ENCODE data around the gene SFTPB.

The SFTPB gene

DNA sequence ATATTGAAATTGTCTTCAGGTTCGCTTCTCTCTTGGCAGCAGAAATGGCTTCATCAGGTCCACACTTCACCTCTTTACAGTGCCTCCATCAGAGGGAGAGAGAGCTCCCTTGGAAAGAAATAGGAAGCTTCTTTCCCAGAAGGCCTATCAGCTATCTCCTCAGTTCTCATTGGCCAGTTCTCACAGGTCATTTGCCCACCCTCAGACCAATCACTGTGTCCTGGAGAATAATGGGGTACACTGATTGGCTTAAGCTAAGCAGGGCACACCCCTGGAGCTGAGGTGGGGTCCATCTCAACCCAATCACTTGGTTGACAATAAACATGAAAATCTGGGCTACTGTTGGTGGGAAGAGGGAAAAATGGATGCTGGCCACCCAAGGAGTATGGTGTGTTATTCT is 31.3 kb upstream of the SFTPB start:
- DNase-seq: no peak

GRCh38 chr2:85698880-85699254 is 30.9 kb upstream of the SFTPB start:
- no peak for DNase-seq

DNA sequence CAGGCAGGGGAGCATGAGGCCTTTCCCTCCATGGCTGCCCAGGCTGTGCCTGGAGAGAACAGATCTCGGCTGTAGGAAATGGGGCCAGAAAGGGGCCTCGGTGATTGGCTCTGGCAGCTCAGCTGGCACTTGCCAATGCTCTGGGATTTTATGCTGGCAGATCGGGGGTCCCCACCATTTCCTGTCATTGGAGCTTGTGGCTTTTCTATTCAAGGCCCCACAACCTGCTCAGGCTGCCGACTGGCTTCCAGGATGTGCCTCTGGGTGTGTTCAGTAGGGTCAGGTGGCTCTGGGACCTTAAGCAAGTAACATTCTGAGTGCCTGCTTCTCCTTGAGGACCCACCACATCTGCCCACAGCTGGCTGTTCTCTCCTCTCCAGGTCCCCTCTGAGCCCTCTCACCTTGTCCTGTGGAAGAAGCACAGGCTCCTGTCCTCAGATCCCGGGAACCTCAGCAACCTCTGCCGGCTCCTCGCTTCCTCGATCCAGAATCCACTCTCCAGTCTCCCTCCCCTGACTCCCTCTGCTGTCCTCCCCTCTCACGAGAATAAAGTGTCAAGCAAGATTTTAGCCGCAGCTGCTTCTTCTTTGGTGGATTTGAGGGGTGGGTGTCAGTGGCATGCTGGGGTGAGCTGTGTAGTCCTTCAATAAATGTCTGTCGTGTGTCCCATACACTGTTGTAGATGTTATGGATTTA is 30.3 kb upstream of the SFTPB start:
- DNase-seq: no peak

DNA sequence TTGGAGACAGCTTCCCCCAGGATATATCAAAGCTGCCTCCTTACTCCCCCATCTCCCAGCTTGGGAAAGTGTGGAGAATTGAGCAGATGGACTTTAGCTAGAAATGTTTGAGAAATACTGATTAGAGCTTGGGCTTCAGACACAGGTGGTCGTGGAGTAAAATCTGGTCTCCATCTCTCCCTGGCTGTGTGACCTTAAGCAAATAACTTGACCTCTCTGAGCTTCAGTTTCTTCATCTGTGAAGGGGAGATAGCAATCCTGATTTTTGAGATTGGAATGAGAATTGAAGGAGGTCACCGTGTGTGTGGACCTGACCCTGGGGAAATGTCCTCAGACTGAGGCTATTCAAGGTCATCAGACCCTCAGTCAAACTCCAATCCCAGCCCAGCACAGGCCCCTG is 29.7 kb upstream of the SFTPB start:
- DNase-seq: no peak

DNA sequence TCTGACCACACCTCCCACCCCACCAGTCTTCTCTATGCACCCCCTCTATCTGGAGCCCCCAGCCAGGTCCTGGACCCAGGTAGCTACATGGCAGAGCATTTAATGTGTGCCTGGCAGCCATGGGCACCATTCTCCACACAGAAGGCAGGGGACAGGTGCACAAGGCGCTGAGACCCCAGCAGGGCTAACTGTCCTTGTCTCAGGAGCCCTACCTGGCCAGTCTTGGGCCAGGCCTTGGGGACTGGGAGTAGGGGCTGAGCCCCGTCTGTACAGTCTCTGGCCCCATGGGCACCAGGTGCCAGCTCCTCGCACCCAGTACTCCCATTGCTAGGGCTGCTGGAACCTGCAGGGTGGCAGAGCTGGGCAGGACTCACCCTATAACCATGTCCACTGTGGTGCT is 29.1 kb upstream of the SFTPB start:
- DNase-seq: no peak

DNA sequence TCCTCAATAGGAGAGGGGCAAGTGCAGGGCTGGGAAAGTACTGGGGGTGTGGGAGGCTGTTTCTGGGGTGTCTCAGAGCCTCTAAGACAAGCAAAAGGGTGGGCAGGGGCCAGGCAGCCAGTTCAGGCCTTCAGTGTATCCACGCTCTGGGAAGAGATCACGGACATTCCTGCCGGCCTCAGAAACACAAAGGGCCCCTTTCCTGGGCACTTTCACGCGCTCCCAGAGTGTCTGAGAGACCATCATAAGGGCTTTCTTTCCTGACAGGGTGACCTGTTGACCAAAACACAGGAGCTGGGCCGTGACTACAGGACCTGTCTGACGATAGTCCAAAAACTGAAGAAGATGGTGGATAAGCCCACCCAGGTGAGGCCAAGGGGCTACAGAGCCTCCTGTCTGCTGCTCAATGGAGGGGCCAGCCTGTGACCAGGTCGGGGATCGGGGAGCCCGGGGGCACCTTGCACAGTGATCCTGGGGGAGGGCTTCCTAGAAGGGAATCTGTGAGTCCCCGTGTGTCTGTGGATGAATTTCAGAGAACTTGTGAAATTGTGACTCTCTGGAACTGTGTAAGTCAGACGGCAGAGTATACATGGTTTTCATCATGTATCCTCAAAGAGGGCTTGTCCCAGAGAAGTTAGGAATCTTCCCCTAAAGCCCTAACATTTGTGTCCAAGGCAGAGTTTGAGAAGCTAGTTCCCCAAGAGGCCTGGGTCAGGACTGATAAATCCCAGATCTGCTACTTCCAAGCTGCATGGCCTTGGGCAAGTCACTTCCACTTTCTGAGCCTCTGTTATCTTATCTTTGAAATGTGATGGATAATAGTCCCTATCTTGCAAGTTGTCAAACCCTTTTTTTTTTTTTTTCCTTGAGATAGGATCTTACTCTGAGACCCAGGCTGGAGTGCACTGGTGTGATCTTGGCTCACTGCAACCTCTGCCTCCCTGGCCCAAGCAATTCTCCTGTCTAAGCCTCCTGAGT is 28.0 kb upstream of the SFTPB start:
- DNase-seq: no peak

DNA sequence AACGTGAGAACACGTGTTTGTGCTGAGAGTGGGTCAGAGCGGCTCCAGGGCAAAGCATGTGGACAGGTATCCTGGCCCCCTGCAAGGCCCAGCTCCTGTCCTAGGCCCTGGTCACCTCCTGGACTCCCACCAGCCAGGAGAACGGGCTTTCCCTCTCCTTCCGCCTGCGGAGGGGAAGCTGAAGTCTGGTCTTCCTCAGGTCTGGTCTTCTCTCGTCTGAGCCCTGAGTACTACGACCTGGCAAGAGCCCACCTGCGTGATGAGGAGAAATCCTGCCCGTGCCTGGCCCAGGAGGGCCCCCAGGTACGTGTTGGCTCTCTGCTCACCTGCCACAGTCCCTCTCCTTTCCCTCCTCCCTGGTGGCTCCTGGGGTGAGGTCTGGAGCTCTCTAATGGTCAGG is 27.1 kb upstream of the SFTPB start:
- DNase-seq: no peak

GRCh38 chr2:85694052-85695025 is 26.3 kb upstream of the SFTPB start, which contains the start of gene GNLY:
Gene GNLY, plus strand, starts transcription at chr2:85694358. Its CDS starts 61 bp downstream, at chr2:85694419.
- DNase-seq: no peak

DNA sequence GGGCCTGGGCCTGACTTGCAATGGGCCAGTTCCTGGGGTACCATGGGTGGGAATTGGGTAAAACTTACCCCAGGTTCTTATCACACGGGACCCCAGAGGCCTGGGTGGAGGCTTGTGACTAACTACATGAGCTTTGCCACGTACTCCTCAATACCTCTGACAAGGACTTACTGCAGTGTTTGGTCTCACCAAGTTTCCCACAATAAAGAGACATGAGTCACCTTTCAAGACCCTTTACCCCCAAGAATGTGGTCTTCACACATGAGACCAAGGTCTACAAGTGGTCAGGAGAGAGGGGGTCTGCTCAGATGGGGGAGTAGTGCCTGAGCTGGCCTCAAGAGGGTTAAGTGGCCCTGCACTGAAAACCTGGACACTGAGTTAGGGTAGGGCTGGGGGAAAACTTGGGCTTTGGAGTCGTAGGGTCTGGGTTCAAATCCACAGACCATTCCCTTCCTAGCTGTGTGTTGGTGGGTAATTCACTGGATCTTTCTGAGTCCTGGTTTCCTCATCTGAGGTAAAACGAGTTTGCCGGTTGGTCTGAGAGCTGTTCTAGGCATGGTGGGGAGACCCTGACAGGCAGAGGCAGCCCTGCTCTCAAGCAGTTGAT is 24.1 kb upstream of the SFTPB start:
- no peak for DNase-seq

DNA sequence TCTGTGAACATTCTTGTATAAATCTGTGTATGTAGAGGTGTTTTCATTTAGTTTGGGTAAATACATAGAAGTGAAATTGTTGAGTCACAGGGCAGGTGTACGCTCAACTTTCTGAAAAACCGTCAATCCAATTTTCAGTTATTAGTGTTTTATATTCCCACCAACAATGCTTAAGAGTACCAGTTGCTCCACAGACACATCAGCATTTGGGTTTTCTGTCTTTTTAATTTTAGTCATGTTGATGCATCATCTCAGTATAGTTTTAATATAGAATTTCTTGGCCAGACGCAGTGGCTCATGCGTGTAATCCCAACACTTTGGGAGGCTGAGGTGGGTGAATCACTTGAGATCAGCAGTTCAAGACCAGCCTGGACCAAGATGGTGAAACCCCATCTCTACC is 22.9 kb upstream of the SFTPB start:
- DNase-seq: no peak

GRCh38 chr2:85684806-85685205 is 16.8 kb upstream of the SFTPB start:
- no peak for DNase-seq

- DNase-seq: no peak
Measured at GRCh38 chr2:85684380-85684779, 16.4 kb upstream of the SFTPB start.

DNA sequence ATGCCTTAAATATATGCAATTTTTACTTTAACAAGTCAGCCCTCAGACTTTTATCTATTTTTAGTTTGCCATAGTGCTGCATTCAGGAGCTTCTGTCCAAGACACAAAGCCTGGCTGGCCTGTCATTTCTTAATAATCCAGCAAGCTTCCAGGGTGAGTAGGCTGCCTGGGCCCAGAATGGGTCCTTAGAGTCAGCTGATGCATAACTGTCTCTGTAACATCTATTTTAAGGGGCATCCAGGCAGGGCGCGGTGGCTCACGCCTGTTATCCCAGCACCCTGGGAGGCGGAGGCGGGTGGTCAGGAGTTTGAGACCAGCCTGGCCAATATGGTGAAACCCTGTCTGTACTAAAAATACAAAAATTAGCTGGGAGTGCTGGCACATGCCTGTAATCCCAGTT is 14.4 kb upstream of the SFTPB start:
- DNase-seq: no peak

- no peak for DNase-seq
Measured at GRCh38 chr2:85681776-85682175, 13.8 kb upstream of the SFTPB start.

DNA sequence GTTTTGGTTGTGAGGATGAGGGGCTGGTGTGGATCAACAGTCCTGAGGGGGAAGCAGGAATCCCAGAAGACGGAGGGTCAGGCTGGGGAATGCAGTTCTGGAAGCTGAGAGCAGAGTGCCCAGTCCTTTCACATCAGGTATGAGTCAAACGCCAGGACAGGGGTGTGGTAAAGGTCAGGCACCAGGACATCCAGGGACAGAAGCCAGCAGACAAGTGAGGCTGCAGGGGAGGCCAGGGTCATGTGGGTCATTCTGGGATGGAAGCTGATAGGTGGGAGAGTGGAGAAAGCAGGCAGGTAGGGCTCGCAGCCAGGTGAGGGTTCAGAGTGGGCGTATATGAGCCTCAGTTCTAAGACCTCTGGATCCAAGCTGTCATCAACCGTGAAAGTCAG is 13.4 kb upstream of the SFTPB start:
- no peak for DNase-seq

DNA sequence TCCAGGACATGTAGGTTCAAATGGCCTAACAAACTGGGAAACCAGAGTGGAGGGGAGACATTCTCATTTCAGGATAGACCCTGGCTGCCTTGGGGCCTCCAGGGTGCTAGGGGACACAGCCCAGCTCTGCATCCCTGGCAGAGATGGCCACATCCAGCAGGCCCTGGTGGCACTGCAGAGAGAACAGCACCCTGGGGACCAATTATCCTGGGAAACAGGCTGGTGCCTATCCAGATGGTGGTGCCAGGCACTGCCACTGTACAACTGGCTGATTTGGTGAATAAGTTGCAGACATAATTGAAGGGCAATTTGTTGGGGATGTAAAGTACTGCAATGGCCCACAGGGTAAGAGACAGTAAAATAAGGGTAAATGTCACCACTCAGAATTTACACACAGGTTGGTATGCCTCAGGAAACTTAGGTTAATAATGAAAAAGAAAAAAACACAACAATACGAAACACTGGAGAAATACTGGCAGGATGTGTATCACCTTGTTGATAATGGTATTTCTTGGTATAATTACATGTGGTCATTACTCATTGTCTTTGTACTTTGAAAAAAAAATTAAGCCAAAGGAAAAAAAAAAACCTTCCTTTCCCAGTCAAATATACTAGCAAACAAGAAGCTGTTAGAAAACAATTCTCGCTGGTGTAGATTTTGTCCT is 12.8 kb upstream of the SFTPB start:
- no peak for DNase-seq

- DNase-seq: peak; percentile 71
Measured at GRCh38 chr2:85678794-85679672, 11.0 kb upstream of the SFTPB start.

DNA sequence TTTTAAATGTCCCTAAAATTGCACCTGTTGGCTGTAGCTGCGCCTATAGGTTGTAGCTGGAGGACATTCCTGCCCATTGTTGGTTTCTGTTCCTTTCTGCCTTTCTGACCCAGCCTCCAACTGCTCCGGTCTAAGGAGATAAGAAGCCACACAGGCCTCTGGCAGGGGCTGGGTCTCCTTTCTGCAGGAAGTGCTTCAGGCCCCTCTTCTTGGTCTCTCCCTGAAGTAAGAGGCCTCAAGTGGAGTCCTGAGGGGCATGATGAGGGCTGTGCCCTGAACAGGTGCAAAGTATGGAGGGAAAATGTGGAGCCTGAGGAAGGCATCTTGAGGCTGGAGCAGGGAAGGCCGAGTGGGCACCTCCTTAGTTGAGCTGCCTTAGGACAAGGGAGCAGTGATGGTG is 10.4 kb upstream of the SFTPB start:
- DNase-seq: no peak

- no peak for DNase-seq
Measured at GRCh38 chr2:85675866-85676548, 8.0 kb upstream of the SFTPB start.

GRCh38 chr2:85675427-85675826 is 7.4 kb upstream of the SFTPB start:
- DNase-seq: no peak
